NCI-H187 (cell line): Measurements from ENCODE around the gene RAD51B.
"Not testable (repeated sequence)": the region's sequence is repeated elsewhere in the genome, so short reads cannot be mapped to it uniquely, and the experiment has no call there.

Source experiments
- DNase-seq, 2 experiments: peaks; one replicate each; lab custom pipeline; 2025; lab: John Stamatoyannopoulos, UW

Gene RAD51B

DNA sequence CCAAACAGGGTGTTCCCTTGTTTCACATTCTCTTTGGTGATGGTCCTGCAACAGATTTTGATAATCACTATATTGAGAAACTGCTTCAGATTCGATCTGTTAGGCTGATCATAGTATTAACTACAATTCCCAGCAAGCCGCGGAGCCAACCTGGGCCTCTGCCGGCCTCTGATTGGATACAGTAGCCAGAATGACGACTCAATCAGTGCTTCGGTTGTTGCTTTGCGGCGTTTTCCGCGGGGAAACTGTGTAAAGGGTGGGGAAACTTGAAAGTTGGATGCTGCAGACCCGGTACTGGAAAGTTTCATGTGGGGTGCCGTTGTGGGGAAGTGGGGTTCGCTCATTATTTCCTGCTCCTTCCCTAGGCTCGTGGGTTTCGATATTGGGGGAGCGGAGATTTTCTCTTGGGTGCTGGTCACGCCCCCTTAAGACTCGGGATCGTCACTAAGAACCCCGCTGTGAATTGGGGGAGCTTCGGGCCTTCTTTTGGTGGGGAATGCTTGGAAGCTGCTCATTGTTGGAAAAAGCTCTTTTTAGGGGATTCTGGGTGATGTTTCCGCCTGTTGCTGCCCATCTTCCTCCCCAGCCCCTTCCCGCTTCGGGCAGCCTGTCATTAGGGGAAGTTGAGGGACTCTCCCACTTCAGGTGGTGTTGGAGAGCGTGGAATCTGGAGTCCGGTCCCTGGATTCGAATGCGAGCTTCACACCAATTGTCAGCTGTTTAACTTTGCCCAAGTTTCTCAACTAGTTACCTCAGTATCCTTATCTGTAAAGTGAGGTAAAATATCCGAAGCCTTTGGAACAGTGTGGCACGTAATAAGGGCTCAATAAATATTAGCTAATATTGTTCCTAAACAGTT lies at the start of gene RAD51B:
TSS of gene RAD51B (plus strand) at position 217 of the 859 bp plus-strand sequence.
- peak; percentile 70 to 90 for DNase-seq

GRCh38 chr14:67773844-67774377 lies 45.7 kb upstream of the RAD51B start:
- no peak for DNase-seq

DNA sequence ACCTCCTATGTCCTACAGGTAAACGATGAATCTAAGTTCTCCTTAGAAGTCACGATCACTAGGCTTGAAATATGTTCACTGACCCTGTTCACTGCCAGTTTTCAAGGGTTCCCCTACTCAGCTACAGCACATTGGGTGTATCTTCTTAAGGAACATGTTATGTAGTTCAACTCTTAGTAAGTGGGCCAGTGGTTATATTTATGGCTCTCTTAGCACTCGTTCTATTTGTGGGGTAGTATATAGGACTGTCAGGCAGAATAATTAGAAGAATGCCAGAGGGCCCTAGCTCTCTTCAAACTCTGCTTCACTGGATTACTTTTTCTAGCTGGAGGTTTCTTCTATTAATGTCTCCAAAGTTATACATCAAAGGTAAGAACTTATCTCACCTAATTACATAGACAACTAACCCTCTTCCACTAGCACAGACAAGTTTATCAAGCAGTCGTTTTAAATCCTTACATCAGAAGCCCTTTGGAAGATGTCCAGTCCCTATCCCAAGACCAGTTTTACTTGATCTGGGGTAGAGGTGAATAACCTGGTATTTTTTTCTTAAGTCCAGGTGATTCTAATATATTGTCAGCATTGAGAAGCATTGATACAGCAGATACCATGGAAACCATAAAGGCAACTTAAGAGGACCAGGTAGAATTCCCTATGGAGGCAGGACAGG lies 42.8 kb upstream of the RAD51B start:
- no peak for DNase-seq

- DNase-seq = no peak
Measured at GRCh38 chr14:67778792-67779191, 40.8 kb upstream of the RAD51B start.

- no peak for DNase-seq
Measured at GRCh38 chr14:67782090-67782489, 37.5 kb upstream of the RAD51B start.

DNA sequence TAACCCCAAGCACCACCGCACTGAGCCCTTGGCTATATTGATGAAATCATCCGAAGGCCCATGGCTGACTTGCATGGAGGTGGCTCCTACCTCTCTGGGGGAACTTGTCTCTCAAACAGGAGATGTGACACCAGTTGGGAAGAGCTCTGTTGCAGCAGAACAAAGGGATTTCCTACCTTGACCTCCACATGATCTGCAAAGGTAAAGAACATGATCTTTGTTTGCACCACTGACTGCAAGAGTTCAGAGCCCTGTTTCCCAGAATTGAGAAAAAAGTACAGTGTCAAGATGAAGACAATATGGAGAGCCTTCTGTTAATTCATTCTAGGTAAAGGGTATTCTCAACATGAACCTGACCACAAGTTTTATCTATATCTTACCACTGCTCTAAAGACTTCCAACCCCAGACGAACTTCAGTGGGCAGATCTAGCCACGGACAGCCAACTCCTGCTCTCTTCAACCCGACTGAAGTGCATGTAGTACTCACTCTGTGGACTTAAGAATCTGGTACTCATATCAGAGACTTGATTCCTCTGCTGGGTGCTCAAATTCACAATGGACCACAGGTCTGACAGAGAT lies 35.2 kb upstream of the RAD51B start:
- no peak for DNase-seq

GRCh38 chr14:67785270-67786109 lies 34.1 kb upstream of the RAD51B start:
- DNase-seq = no peak

DNA sequence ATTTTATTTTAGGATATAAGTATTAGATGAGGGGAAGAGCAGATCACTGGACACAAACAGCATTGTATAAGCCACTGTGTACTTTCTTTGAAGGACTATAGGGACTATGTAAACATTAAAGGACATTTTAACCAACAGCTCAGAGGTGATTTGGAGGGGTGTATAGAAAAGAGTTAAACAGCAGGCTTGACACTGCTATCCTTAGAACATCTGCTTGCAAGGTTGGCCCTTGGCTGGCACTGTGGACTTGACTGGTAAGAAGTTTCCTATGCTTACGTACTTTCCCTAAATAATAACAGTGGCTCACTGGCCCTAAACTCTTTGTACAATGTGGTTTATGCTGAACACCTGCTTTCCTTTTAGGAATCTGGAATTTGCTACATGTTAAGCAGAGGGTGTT lies 31.9 kb upstream of the RAD51B start:
- DNase-seq = no peak

DNA sequence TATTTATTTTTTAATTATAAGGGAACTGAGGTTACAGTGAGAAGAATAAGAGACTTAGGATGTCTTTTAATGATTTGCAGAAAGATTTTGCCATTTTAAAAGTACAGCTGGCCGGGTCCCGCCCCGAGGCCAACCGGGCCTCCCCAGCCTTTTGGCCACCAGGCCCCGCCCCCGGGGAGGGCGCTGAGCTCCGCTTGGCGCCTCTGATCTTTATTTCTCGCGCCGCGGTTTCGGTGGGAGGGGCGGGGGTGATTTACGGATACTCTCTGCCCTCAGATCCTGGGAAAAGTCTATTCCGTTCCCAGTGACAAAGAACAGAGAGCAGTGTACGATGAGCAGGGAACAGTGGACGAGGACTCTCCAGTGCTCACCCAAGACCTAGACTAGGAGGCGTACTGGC lies 20.8 kb upstream of the RAD51B start:
- no peak for DNase-seq

DNA sequence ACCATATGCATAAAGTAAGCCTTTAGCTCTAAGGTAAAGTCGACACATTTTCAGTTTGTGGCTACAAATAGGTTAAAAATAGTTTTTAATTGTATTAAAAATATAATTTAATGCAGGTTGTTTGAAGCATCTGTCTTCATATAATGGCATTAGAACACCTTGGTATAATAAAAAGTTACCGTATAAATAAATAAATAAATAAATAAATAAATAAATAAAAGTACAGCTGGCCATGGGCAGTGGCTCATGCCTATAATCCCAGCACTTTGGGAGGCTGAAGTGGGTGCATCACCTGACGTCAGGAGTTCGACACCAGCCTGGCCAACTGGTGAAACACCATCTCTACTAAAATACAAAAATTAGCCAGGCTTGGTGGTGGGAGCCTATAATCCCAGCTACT lies 18.8 kb upstream of the RAD51B start:
- no peak for DNase-seq

- no peak for DNase-seq
Measured at GRCh38 chr14:67806246-67806645, 13.3 kb upstream of the RAD51B start.

DNA sequence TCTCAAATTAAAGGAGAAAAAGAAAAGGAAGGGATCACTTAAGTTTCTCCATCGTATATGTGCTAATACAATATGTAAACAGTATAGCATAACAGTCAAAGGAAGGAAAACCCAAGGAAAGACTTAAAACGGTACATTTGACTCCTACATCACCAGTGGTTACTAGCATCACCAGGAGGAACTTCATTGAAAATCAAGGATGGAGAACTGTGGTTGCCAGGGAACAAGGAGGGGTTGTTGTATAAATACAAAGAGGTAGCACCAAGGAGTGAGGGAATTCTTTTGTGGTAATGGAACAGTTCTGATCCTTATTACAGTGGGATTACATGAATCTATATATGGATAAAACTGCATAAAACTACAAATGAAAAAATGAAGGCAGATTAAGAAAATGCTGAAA lies 4.8 kb upstream of the RAD51B start:
- DNase-seq = no peak

- DNase-seq = no peak
Measured at GRCh38 chr14:67815573-67816225, 3.9 kb upstream of the RAD51B start.

DNA sequence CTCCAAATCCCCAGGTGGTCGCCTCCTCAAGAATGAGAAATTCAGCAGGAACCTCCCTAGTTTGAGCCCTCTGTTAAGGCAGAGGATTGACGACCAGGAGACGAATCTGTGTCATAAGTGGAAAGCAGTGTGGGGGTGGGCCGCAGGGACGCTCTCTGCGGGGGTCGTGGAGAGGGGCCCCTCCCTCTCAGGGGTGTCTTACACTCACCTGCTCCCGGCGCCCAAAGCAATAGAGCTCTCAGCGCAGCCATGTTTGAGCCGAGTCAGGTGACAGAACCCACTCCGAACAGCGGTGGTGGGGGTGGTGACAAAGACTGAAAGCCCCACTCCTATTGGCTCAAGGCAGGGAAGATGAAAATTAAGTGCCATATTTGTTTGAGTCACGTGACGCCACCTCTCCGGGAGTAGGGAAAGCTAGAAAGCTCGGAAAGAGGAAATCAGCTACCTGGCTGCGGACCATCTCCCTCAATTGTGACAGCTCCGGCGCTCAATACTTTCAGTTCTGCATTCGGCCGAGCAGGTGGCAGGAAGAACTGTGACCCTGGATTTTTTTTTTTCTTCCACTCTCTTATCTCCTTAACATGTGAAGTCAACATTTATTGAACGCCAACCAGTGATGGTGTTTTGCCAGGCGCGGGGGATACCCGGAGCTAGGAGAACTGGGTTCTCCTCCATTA lies 3.1 kb upstream of the RAD51B start, which contains the start of gene ZFYVE26:
TSS of gene ZFYVE26 (minus strand) at position 265 of the 677 bp plus-strand sequence. CDS start 627 bp downstream, outside the sequence.
- DNase-seq = peak; percentile 91 to 98

DNA sequence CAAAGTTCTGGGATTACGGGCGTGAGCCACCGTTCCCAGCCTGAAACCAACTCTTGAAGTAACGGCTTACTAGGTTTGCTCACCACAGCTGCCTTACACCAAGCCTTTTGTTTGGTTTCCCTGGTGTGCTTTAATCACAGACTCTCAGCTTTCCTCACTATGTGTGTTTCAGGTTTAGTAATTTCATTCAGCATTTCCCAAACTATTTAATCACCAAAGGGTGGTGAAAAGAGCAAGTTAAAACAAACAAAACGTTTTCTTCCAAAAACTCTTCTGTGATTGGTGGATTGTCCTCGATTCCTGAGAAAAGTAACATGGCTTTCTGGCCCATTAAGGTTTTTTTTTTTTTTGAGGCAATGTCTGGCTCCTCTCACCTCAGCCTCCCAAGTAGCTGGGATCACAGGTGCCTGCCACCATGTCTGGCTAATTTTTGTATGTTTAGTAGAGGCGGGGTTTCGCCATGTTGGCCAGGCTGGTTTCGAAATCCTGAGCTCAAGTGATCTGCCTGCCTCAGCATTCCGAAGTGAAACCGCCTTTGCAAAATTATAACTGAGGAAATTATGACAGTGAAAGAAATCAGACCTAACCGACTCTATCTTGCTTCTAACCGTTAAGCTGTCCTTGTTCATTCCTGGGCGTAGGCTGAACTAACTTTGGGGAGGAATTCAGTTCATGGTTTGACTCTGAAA lies 1.7 kb upstream of the RAD51B start:
- DNase-seq = no peak

DNA sequence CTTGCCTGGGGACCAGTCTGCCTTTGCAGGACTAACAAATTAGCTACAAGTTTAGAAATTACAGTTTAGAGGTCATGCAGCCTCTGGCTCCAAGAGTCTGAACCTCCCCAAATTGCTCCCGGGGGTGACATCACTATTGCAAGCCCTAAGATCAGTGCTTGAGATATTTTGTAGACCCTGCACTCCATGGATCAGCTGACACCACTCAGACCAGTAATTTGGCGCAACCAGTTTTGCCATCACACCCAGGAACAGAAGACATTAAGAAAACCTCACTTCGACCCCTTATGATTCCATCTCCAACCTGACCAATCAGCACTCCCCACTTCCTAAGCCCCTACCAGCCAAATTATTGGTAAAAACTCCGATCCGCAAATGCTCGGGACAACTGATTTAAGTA lies 1.1 kb upstream of the RAD51B start:
- not testable (repeated sequence) for DNase-seq

DNA sequence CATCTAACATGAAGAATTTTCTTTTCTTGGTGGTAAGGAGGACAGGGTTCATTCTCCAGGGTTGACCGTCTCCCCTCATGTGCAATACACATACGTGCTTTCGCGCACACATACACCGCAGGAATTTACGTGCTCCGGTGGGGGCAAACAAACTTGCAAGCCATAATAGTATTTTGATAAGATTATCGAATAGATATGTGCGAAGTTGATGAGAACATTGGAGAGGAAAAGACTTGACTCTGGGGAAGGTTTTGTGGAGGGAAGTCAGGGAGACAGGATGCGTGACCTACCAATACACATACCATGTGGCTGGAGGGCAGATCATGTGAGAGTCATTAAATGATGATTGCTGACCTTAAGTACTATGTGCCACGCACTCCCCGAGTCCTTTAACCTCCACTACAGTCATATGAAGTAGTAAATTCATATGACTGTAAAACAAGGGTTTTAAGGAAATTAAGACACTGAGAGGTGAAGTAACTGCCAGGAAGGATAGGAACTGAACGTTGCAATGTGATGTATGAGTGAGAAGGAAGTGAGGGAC lies 921 bp downstream of the RAD51B start:
- no peak for DNase-seq

GRCh38 chr14:67821121-67821520 lies 1.5 kb downstream of the RAD51B start:
- no peak for DNase-seq

GRCh38 chr14:67831113-67831512 lies 11.5 kb downstream of the RAD51B start:
- DNase-seq = no peak

DNA sequence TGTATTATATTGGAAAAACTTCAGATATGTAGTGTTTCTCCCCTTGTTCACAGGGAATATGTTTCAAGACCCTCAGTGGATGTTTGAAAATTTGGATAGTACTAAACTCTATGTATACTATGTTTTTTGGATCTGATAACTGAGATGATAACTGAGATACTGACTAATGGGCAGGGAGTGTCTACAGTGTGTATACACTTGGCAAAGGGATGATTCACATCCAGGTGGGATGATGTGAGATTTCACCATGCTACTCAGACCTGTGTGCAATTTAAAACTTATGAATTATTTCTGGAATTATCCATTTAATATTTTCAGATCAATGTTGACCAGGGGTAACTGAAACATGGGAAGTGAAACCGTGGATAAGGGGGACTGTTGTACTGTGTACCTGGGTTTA lies 13.8 kb downstream of the RAD51B start:
- DNase-seq = no peak
